GM13976 (cell line): ENCODE results near the gene VEGFC.

Source experiments
- DNase-seq: peaks from one replicate; pipeline ENCODE4 v3.0.0; 2012; ENCODE audit warnings: low spot score
- CTCF ChIP-seq: IDR thresholded peaks from 2 replicates; pipeline ENCODE4 v1.5.1; 2012; ENCODE audit warnings: borderline replicate concordance, mild to moderate bottlenecking; ENCODE audit not compliant: insufficient read depth; ENCODE audit errors: extremely low read depth, missing control alignments, control extremely low read depth
- in situ Hi-C: fragments of 300-500 bp; cut with MboI; formaldehyde crosslinking; loops from one replicate; pipeline ENCODE4 v1.12.0; 2022; ENCODE audit warnings: low sequenced_read_pairs, mixed read lengths, inconsistent platforms; ENCODE audit not compliant: unreplicated experiment

VEGFC gene

GRCh38 chr4:176817204-176817603 is 24.5 kb upstream of the VEGFC start:
- no peak for TF ChIP-seq CTCF
- DNase-seq = peak; percentile 20
- in situ Hi-C loops = no loop called here

GRCh38 chr4:176814770-176815169 is 22.0 kb upstream of the VEGFC start:
- in situ Hi-C loops = no loop called here
- DNase-seq = no peak
- no peak for TF ChIP-seq CTCF

GRCh38 chr4:176810481-176811249 is 17.9 kb upstream of the VEGFC start:
- TF ChIP-seq CTCF = no peak
- DNase-seq = no peak
- in situ Hi-C loops = no loop called here

- DNase-seq = no peak
- in situ Hi-C loops = no loop called here
- no peak for TF ChIP-seq CTCF
Measured at GRCh38 chr4:176806778-176807375, 14.2 kb upstream of the VEGFC start.

- no peak for TF ChIP-seq CTCF
- in situ Hi-C loops = no loop called here
- DNase-seq = no peak
Measured at GRCh38 chr4:176805155-176805554, 12.4 kb upstream of the VEGFC start.

- no peak for DNase-seq
- no peak for TF ChIP-seq CTCF
- in situ Hi-C loops = no loop called here
Measured at GRCh38 chr4:176800891-176801534, 8.3 kb upstream of the VEGFC start.
